Testis (tissue), 2 donors: ENCODE measurements around the gene SLC39A3.

Experiments
- POLR2A ChIP-seq: fragments of 450-650 bp; IDR thresholded peaks from one replicate; pipeline ENCODE4 v1.6.1; 2017; ENCODE audit warnings: antibody characterized with exemption, mild to moderate bottlenecking, moderate library complexity
- TF ChIP-seq, protein P1 (sequence below), 3 experiments: fragments of 450-650 bp in 2 of 3; fragments of 200-600 bp in 1 of 3; sonication (generic) in 1 of 3; IDR thresholded peaks; one replicate each; pipeline ENCODE4 v1.5.1; 2016 to 2019; ENCODE audit warnings: antibody characterized with exemption in 3 of 3, mild to moderate bottlenecking in 2 of 3, moderate library complexity in 1 of 3

DNA sequence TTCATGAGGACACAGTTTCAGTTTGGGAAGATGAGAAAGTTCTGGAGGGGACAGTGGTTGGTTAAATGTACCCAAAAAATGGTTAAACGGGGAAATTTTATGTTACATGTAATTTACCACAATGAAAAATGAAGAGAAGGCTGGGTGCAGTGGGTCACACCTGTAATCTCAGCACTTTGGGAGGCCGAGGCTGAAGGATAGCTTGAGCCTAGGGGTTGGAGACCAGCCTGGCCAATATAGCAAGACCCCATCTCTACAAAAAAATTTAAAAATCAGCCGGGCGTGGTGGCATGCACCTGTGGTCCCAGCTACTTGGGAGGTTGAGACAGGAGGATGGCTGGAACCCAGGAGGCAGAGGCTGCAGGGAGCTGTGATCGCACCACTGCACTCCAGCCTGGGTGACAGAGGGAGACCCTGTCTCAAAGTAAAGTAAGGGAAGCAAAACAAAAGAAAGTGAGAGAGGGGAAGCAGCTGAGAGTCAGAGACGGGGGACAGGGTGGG lies 54.6 kb downstream of the SLC39A3 start:
- TF ChIP-seq, protein P1, sequence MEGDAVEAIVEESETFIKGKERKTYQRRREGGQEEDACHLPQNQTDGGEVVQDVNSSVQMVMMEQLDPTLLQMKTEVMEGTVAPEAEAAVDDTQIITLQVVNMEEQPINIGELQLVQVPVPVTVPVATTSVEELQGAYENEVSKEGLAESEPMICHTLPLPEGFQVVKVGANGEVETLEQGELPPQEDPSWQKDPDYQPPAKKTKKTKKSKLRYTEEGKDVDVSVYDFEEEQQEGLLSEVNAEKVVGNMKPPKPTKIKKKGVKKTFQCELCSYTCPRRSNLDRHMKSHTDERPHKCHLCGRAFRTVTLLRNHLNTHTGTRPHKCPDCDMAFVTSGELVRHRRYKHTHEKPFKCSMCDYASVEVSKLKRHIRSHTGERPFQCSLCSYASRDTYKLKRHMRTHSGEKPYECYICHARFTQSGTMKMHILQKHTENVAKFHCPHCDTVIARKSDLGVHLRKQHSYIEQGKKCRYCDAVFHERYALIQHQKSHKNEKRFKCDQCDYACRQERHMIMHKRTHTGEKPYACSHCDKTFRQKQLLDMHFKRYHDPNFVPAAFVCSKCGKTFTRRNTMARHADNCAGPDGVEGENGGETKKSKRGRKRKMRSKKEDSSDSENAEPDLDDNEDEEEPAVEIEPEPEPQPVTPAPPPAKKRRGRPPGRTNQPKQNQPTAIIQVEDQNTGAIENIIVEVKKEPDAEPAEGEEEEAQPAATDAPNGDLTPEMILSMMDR (IDR thresholded peaks at IDR 0.05), result no peak
- TF ChIP-seq POLR2A, result no peak
